GM20000 (cell line): ENCODE results near the gene RBFOX1.

Experiments used
- DNase-seq: peaks from one replicate; pipeline ENCODE4 v3.0.0; 2012; ENCODE audit warnings: low spot score
- TF ChIP-seq, protein P1 (sequence below): IDR thresholded peaks from 2 replicates; pipeline ENCODE4 v1.5.1; 2012; ENCODE audit warnings: mild to moderate bottlenecking, control low read depth; ENCODE audit errors: extremely low read depth, missing control alignments

Gene RBFOX1

DNA sequence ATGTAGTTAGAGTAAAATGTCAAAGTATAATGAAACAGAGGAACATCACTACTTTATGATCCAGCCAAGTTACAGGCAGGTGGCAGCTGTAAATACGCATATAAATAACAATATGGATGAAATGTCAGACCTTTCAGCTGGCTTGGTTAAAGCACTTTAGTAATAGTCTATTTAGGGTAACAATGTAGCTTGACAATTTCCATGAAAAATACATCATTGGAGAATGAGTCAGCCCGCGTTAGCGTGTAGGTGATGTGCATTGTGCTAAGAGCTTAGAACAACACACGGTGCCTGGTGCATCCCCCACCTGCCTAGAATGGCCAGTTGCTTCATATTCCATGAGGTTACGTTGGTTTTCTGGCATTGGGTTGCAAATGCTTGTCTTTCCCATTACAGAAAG is 119.4 kb downstream of the RBFOX1 start:
- TF ChIP-seq, protein P1, sequence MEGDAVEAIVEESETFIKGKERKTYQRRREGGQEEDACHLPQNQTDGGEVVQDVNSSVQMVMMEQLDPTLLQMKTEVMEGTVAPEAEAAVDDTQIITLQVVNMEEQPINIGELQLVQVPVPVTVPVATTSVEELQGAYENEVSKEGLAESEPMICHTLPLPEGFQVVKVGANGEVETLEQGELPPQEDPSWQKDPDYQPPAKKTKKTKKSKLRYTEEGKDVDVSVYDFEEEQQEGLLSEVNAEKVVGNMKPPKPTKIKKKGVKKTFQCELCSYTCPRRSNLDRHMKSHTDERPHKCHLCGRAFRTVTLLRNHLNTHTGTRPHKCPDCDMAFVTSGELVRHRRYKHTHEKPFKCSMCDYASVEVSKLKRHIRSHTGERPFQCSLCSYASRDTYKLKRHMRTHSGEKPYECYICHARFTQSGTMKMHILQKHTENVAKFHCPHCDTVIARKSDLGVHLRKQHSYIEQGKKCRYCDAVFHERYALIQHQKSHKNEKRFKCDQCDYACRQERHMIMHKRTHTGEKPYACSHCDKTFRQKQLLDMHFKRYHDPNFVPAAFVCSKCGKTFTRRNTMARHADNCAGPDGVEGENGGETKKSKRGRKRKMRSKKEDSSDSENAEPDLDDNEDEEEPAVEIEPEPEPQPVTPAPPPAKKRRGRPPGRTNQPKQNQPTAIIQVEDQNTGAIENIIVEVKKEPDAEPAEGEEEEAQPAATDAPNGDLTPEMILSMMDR: no peak
- no peak for DNase-seq

DNA sequence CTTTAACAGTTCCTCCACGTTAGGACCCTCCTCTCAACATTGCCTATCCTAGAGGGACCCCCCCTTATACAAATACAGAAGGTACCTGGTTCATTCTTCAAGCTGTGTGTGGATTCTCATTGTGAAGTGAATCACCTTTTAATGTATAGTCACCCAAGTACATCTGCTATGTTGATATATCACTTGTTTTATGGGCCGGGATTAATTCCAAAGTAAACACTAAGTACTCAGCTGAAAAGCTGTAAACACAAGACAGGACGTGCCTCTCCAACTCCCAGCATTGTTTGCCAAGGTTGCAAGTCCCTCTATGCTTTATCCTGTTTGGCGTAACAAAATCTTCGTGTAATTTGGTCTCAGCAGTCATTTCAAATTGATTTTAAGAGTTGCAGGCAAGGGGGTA is 123.6 kb downstream of the RBFOX1 start:
- no peak for DNase-seq
- TF ChIP-seq, protein P1: no peak

DNA sequence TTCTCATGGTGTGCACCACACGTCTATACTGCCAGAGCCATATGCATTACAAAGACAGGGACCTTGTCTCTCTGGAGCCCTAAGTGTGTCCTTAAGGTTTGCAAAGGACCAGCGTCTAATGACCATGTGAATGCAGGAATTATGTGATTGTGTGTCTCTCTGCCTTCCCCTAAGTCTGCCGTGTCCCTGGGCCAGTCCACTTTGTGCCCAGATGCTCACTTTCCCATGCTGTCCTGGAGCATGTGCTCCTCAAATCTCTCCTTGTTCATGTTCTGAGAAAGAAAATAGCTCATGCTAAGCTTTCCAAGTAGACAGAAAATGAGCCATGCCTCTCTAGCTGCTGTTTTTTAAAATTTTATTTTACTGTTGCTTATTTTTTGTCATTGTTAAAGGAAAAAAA is 125.5 kb downstream of the RBFOX1 start:
- DNase-seq: no peak
- TF ChIP-seq, protein P1: no peak

DNA sequence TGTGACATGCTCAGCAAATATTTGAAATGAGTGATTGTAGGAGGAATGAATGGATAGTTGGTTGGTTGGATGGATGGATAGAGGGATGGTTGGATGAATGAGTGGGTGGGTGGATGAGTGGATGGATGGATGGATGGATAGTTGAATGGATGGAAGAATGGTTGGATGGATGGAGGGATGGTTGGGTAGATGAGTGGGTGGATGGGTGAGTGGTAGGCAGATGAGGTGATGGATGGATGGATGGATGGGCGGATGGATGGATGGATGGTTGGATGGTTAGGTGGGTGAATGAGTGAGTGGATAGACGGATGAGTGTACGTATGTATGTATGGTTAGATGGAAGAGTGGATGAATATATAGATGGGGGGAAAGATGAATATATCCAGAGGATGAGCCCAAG is 137.7 kb downstream of the RBFOX1 start:
- TF ChIP-seq, protein P1: no peak
- no peak for DNase-seq

DNA sequence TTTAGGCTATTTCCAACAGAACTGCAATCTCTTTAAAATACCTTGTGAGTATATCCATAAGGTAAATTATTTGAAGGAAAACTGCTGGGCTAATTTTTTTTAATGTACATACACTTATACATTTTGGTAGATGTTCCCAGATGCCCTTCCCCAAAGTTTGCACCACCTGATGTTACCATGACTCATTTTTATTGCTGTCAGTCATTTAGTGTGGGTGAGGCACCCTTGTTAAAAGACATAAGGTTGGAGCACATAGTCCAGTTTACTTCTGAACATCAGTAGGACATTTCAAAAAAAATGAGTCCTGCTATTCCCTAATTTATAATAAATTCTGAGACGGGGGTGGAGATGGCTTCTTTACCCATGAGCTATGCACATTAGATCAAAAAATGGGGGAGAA is 138.6 kb downstream of the RBFOX1 start:
- TF ChIP-seq, protein P1: no peak
- DNase-seq: no peak

DNA sequence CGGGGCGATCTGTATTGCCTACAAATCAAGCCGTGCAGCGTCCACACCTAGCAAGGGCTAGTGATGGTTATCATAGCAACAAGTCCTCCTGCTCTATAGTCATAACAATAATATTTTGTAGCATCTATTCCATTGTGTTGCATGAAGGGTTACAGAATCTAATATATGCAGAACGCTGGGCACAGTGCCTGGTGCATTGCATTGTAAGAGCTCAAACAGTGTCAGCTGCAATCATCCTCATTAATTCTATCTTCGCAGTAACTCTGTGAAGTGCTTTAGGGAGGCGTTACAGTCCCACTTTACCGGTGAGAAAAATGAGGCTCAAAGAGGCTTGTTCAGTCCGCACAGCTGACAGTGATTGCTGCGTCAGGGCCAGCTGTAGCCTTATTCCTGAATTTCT is 149.4 kb downstream of the RBFOX1 start:
- DNase-seq: no peak
- TF ChIP-seq, protein P1: no peak

DNA sequence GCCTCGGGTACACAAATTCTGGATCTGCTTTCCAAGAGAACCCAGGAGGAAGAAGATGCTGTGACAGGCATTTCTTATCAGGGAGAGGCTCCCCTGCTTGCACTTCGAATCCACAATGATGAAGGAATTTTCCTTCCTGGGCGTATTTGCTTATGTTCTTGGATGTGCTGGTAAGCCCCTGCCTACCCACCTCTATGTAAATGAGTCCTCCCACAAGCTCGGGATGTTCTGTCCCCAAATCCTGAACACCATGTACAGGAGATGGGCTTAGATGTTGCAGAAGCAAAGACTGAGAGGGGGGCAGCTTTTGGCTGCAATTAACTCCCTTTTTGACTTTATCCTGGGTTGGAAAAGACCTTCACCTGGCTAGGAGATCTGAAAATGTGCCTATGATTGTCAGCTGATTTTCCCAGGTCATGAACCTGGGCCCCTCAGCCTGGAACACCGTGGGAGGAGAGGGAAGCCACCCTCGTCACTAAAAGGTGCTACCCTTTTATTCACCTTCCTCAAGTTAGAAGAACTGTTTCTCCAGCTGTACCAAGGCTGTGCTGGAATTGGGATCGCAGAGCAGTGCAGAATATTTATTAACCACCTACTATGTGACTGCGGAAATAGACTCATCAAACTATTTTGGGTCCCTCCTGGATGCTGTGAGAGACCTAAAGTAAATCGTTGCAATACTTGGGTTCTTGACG is 150.1 kb downstream of the RBFOX1 start:
- TF ChIP-seq, protein P1: no peak
- DNase-seq: no peak
